AG08395 (cell line): Measurements from ENCODE around the gene CARF.
"Not testable (repeated sequence)": the region's sequence is repeated elsewhere in the genome, so short reads cannot be mapped to it uniquely, and the experiment has no call there.

Experiments used
- DNase-seq: peaks from one replicate; pipeline ENCODE4 v3.0.0; 2012; ENCODE audit warnings: mixed read lengths, low spot score

The CARF gene

GRCh38 chr2:202911512-202912341 lies at the start of gene CARF, which contains the start of gene WDR12:
CARF (plus strand) TSS chr2:202912275; CDS start chr2:202941903, 29,628 bp downstream.
WDR12 (minus strand) TSS chr2:202911673; CDS start chr2:202911476, 197 bp downstream.
- peak; percentile 98 for DNase-seq

- DNase-seq = peak; percentile 40
These were observed 41.4 kb upstream of the CARF start for GRCh38 chr2:202870431-202871299.

- peak; percentile 71 for DNase-seq
These were observed 40.6 kb upstream of the CARF start, which contains the start of gene ICA1L for GRCh38 chr2:202871300-202872141. ICA1L (minus strand) TSS chr2:202871766; CDS start chr2:202829009, 42,757 bp downstream.

GRCh38 chr2:202877699-202878098 lies 34.4 kb upstream of the CARF start:
- no peak for DNase-seq

- DNase-seq = no peak
These were observed 30.5 kb upstream of the CARF start for GRCh38 chr2:202881570-202881969.

- DNase-seq = peak; percentile 5
These were observed 27.9 kb upstream of the CARF start for GRCh38 chr2:202883987-202884675.

GRCh38 chr2:202885190-202885589 lies 26.9 kb upstream of the CARF start:
- no peak for DNase-seq

GRCh38 chr2:202905507-202905906 lies 6.6 kb upstream of the CARF start:
- not testable (repeated sequence) for DNase-seq

GRCh38 chr2:202908186-202908585 lies 3.9 kb upstream of the CARF start:
- DNase-seq = no peak

GRCh38 chr2:202909394-202910192 lies 2.5 kb upstream of the CARF start:
- no peak for DNase-seq

GRCh38 chr2:202910250-202910649 lies 1.8 kb upstream of the CARF start:
- not testable (repeated sequence) for DNase-seq

- DNase-seq = no peak
These were observed 1.4 kb upstream of the CARF start for GRCh38 chr2:202910698-202911097.

GRCh38 chr2:202911203-202911511 lies 918 bp upstream of the CARF start:
- no peak for DNase-seq

GRCh38 chr2:202912342-202913201 lies 497 bp downstream of the CARF start:
- not testable (repeated sequence) for DNase-seq

- no peak for DNase-seq
These were observed 6.8 kb downstream of the CARF start for GRCh38 chr2:202918860-202919259.

- peak; percentile 32 for DNase-seq
These were observed 20.5 kb downstream of the CARF start for GRCh38 chr2:202932425-202933138.

- DNase-seq = peak; percentile 2
These were observed 21.1 kb downstream of the CARF start for GRCh38 chr2:202933139-202933510.

GRCh38 chr2:202933958-202934357 lies 21.9 kb downstream of the CARF start:
- no peak for DNase-seq

GRCh38 chr2:202934456-202934855 lies 22.4 kb downstream of the CARF start:
- no peak for DNase-seq
